Measurements from ENCODE around the gene ZFAND2A. TPM values are rescaled to one million over a fixed set of nuclear protein-coding genes. Genes with fewer than 3 reads are reported as not detected.

ZFAND2A gene
- total RNA-seq, 2 experiments from 2014 or later: 31.3 to 33.2 TPM

- DNase-seq: no peak
- Mint-ChIP-seq H3K27me3 (no peaks in the 10 kb centered on the region), H3K9me3 (no peaks in the 10 kb centered on the region), H3K36me3 (peaks cover 5% of the 10 kb centered on the region), H3K4me1 (peaks cover 12% of the 10 kb centered on the region), H3K27ac (peak overlapping the region; percentile 73), H3K4me3 (peak overlapping the region; percentile 79)
- ATAC-seq (ENCODE audit: low read depth): no peak
- POLR2A ChIA-PET: interaction anchor here (1.7 to 2.5 kb wide), 3 partner anchors 15 to 33 kb away, joined by 6 to 21 read pairs (median 7); partner anchors contain the start of gene ZFAND2A
These were observed 23.0 kb downstream of the ZFAND2A start for GRCh38 chr7:1136841-1137516.

- H3K36me3 Mint-ChIP-seq: peaks cover 8% of the 10 kb centered on the region
- peaks cover 12% of the 10 kb centered on the region for H3K4me1 Mint-ChIP-seq
- H3K4me3 Mint-ChIP-seq: no peak overlapping the region
- no peak overlapping the region for H3K27ac Mint-ChIP-seq
- POLR2A ChIA-PET: no interaction called here
- DNase-seq: no peak
- ATAC-seq (ENCODE audit: low read depth): no peak
- H3K27me3 Mint-ChIP-seq: no peaks in the 10 kb centered on the region
- no peaks in the 10 kb centered on the region for H3K9me3 Mint-ChIP-seq
These were observed 25.0 kb downstream of the ZFAND2A start for GRCh38 chr7:1134951-1135350.

DNA sequence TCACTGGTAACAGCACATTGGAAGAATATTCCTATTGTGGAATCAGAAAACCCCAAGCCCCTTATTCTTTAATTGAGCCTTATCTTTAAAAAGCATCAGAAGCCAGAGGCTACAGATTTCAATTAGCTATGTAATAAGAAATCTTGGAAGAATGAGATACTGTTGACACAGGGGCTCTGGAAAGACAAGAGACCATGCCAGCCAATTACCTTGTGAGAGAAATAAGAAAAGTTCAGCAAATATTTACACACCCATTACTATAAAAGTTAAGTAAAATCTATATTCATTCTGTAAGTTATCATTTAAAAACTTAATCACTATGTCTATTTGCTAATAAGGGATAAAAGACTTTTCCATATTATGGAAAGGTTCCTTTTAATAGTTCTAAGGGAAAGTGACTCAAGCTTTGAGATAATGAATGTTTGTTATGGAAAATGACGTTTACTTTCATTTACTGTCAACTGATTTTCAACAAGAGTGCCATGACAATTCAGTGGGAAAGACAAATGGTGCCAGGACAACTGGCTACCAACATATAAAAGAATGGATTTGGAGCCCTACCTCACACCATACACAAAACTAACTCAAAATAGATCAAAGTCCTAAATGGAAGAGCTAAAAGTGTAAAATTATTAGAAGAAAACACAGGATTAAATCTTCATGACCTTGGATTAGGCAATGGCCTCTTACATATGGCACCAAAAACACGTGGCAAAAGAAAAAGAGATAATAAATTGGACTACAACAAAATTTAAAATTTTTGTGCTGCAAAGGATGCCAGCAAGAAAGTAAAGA is 28.3 kb downstream of the ZFAND2A start:
- H3K9me3 Mint-ChIP-seq: no peaks in the 10 kb centered on the region
- peaks cover 4% of the 10 kb centered on the region for H3K4me1 Mint-ChIP-seq
- DNase-seq (no peak), ATAC-seq (ENCODE audit: low read depth) (no peak)
- H3K36me3 Mint-ChIP-seq: peaks cover 8% of the 10 kb centered on the region
- no peak overlapping the region for H3K27ac Mint-ChIP-seq
- POLR2A ChIA-PET: no interaction called here
- H3K27me3 Mint-ChIP-seq: no peaks in the 10 kb centered on the region
- H3K4me3 Mint-ChIP-seq: no peak overlapping the region

- no peak overlapping the region for H3K4me3 Mint-ChIP-seq
- peaks cover under 1% of the 10 kb centered on the region for H3K4me1 Mint-ChIP-seq
- no peaks in the 10 kb centered on the region for H3K27me3 Mint-ChIP-seq
- H3K27ac Mint-ChIP-seq: no peak overlapping the region
- POLR2A ChIA-PET: no interaction called here
- DNase-seq: no peak
- no peaks in the 10 kb centered on the region for H3K9me3 Mint-ChIP-seq
- ATAC-seq (ENCODE audit: low read depth): no peak
- H3K36me3 Mint-ChIP-seq: peaks cover 8% of the 10 kb centered on the region
These were observed 29.7 kb downstream of the ZFAND2A start for GRCh38 chr7:1130021-1130990.

- POLR2A ChIA-PET: no interaction called here
- peaks cover 4% of the 10 kb centered on the region for H3K36me3 Mint-ChIP-seq
- DNase-seq (no peak), ATAC-seq (ENCODE audit: low read depth) (no peak)
- no peaks in the 10 kb centered on the region for H3K27me3 Mint-ChIP-seq
- no peaks in the 10 kb centered on the region for H3K9me3 Mint-ChIP-seq
- H3K4me3 Mint-ChIP-seq: no peak overlapping the region
- no peak overlapping the region for H3K27ac Mint-ChIP-seq
- H3K4me1 Mint-ChIP-seq: no peaks in the 10 kb centered on the region
These were observed 30.6 kb downstream of the ZFAND2A start for GRCh38 chr7:1129431-1129830.

GRCh38 chr7:1127001-1127400 is 33.0 kb downstream of the ZFAND2A start:
- no peaks in the 10 kb centered on the region for H3K27me3 Mint-ChIP-seq
- no peak overlapping the region for H3K4me3 Mint-ChIP-seq
- no peaks in the 10 kb centered on the region for H3K9me3 Mint-ChIP-seq
- no peak overlapping the region for H3K27ac Mint-ChIP-seq
- ATAC-seq (ENCODE audit: low read depth) (no peak), DNase-seq (no peak)
- H3K4me1 Mint-ChIP-seq: no peaks in the 10 kb centered on the region
- H3K36me3 Mint-ChIP-seq: peaks cover 4% of the 10 kb centered on the region
- POLR2A ChIA-PET: no interaction called here

DNA sequence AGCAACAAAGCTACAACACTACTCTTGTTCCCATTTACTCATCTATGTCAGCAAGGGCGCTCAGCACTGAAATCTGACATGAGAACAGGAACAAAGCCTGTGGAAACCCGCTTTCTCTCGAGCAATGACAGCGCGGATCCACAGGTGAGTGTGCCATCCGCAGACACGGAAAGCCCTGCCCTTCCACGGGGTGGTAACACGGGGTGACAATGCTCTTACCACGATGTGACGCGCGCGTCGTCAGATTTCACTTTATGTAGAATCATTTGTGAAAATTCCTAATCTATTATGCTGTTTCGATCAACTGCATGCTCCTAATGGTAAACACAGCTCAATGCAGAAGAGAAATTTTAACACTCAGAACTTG is 34.4 kb downstream of the ZFAND2A start:
- DNase-seq (no peak), ATAC-seq (ENCODE audit: low read depth) (no peak)
- Mint-ChIP-seq H3K4me1 (no peaks in the 10 kb centered on the region), H3K4me3 (no peak overlapping the region), H3K9me3 (no peaks in the 10 kb centered on the region), H3K27ac (no peak overlapping the region), H3K36me3 (no peaks in the 10 kb centered on the region), H3K27me3 (no peaks in the 10 kb centered on the region)
- POLR2A ChIA-PET: no interaction called here

GRCh38 chr7:1124816-1125602 is 35.0 kb downstream of the ZFAND2A start:
- no peak for DNase-seq
- no peak for ATAC-seq (ENCODE audit: low read depth)
- Mint-ChIP-seq H3K36me3 (no peaks in the 10 kb centered on the region), H3K27ac (no peak overlapping the region), H3K27me3 (no peaks in the 10 kb centered on the region), H3K4me1 (no peaks in the 10 kb centered on the region), H3K9me3 (no peaks in the 10 kb centered on the region), H3K4me3 (no peak overlapping the region)
- POLR2A ChIA-PET: no interaction called here

GRCh38 chr7:1124164-1124563 is 35.8 kb downstream of the ZFAND2A start:
- Mint-ChIP-seq H3K4me3 (no peak overlapping the region), H3K36me3 (no peaks in the 10 kb centered on the region), H3K27me3 (no peaks in the 10 kb centered on the region), H3K4me1 (peaks cover 4% of the 10 kb centered on the region), H3K9me3 (no peaks in the 10 kb centered on the region), H3K27ac (no peak overlapping the region)
- POLR2A ChIA-PET: no interaction called here
- DNase-seq (no peak), ATAC-seq (ENCODE audit: low read depth) (no peak)

DNA sequence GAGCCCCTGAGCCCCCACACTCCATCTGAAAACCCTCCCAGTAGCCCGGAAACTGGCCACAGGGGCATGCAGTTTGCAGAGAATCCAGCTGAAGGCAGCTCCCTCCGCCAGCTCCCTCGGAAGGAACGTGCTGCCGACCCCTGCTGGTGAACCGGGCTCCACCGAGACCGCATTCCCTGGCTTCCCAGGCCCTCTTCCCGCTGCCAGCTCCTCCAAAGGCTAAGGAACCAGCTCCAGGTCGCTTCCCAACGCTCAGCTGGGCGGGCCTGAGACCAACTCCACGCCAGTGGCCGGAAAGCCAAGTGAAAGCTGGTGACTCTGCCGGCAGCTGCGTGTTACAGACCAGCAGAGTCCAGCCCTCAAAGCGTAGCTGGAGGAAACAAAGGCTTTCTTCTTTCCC is 36.3 kb downstream of the ZFAND2A start:
- H3K27ac Mint-ChIP-seq: no peak overlapping the region
- H3K9me3 Mint-ChIP-seq: no peaks in the 10 kb centered on the region
- H3K4me3 Mint-ChIP-seq: no peak overlapping the region
- POLR2A ChIA-PET: no interaction called here
- peaks cover 6% of the 10 kb centered on the region for H3K4me1 Mint-ChIP-seq
- H3K36me3 Mint-ChIP-seq: no peaks in the 10 kb centered on the region
- ATAC-seq (ENCODE audit: low read depth) (no peak), DNase-seq (no peak)
- H3K27me3 Mint-ChIP-seq: no peaks in the 10 kb centered on the region

GRCh38 chr7:1122832-1123501 is 37.0 kb downstream of the ZFAND2A start:
- Mint-ChIP-seq H3K36me3 (no peaks in the 10 kb centered on the region), H3K27me3 (no peaks in the 10 kb centered on the region), H3K9me3 (no peaks in the 10 kb centered on the region), H3K4me3 (no peak overlapping the region), H3K27ac (no peak overlapping the region), H3K4me1 (peaks cover 9% of the 10 kb centered on the region)
- no peak for ATAC-seq (ENCODE audit: low read depth)
- DNase-seq: no peak
- POLR2A ChIA-PET: no interaction called here

DNA sequence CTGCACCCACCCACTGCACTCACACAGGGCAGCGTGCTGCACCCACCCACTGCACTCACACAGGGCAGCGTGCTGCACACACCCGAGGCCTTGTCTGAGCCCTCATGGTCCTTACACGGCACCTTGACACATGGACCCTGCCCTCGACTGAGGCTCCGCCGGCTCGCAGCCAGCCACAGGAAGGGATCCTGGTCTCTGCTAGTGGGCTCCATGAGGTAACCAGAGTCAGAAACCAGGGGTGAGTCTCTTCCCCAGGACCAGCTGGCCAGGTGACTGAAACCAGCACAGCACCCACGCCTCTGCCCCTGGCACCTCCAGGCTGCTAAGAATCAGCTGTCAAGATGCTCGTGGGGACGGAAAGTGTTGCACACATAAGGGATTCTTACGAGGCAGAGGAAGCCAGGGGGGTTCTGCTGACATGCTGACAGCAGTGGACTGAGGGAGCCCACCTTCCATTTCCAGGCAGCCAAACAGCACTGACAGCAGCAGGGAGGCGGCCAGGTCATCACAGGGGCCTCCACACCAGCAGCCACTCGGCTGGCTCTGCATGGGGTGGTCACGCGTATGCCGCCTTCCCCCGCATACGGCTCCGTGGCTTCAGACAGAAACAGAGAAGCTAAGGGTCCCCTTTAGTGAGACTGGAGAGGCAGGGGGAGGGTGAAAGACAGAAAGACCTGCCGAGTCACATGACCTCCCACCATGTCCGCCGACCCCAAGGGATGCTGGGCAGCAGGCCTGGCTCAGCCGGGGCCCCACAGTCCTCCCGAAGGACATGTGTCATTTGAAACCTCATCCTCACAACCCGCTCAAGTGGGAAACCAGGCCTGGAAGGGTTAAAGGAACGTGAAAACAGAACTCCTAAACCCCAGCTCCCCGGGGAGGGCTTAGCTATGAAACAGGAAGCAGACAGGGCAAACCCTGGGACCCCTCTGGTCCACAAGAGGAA is 37.8 kb downstream of the ZFAND2A start:
- peaks cover 11% of the 10 kb centered on the region for H3K4me1 Mint-ChIP-seq
- no peak for DNase-seq
- H3K27me3 Mint-ChIP-seq: no peaks in the 10 kb centered on the region
- H3K9me3 Mint-ChIP-seq: no peaks in the 10 kb centered on the region
- no peak overlapping the region for H3K27ac Mint-ChIP-seq
- POLR2A ChIA-PET: no interaction called here
- no peak overlapping the region for H3K4me3 Mint-ChIP-seq
- H3K36me3 Mint-ChIP-seq: peaks cover 3% of the 10 kb centered on the region
- no peak for ATAC-seq (ENCODE audit: low read depth)

Measured in activated naive CD8-positive, alpha-beta T cell treated with anti-CD3 and anti-CD28 coated beads, Interleukin-2, amount 10 ng/mL, durations not matched to agents 7 days and 5 days (primary cell).